ENCODE data around the gene MMAA.

GRCh38 chr4:145694929-145695328 is 75.7 kb downstream of the MMAA start:
- TF ChIP-seq POLR2A (IDR thresholded peaks at IDR 0.05) (no peak), CTCF (IDR thresholded peaks at IDR 0.05 in 8 of 11, conservative IDR thresholded peaks at IDR 0.05 in 3 of 11) (no peak)
